Tibial nerve (tissue), 4 donors: ENCODE measurements around the gene INSYN1. TPM values are rescaled to one million over a fixed set of nuclear protein-coding genes. Genes with fewer than 3 reads are reported as not detected.

ENCODE experiments used
- DNase-seq, 2 donors: peaks; one replicate each; pipeline ENCODE4 v3.0.0-alpha.2; 2019; ENCODE audit warnings: low spot score in 2 of 2
- H3K27ac ChIP-seq, 4 donors: fragments of 200-600 bp; sonication (generic) in 3 of 4; one replicate each; pipeline ENCODE4 v1.5.1; 2017 to 2019; ENCODE audit warnings: mild to moderate bottlenecking in 1 of 4
- H3K27me3 ChIP-seq, 2 donors: fragments of 200-600 bp; sonication (generic) in 1 of 2; one replicate each; pipeline versions ENCODE4 v1.5.1 to v1.6.0; 2017 to 2019
- H3K36me3 ChIP-seq, 3 donors: fragments of 200-600 bp; sonication (generic); one replicate each; pipeline ENCODE4 v1.5.1; 2018 to 2019
- H3K4me1 ChIP-seq, 4 donors: fragments of 200-600 bp; sonication (generic) in 3 of 4; one replicate each; pipeline ENCODE4 v1.5.1; 2017 to 2019
- H3K4me3 ChIP-seq, 4 donors: fragments of 200-600 bp; sonication (generic) in 3 of 4; one replicate each; pipeline ENCODE4 v1.5.1; 2017 to 2019; ENCODE audit warnings: mild to moderate bottlenecking in 1 of 4, moderate library complexity in 1 of 4
- H3K9me3 ChIP-seq, 4 donors: fragments of 200-600 bp; sonication (generic) in 3 of 4; one replicate each; pipeline ENCODE4 v1.5.1; 2017 to 2019
- EP300 ChIP-seq, 2 donors: sonication (generic); formaldehyde crosslinking; IDR thresholded peaks; one replicate each; pipeline ENCODE4 v1.6.1; 2017; ENCODE audit warnings: antibody characterized with exemption in 2 of 2, mild to moderate bottlenecking in 1 of 2
- POLR2A ChIP-seq, 2 donors: fragments of 450-650 bp; IDR thresholded peaks; one replicate each; pipeline ENCODE4 v1.6.1; 2017; ENCODE audit warnings: antibody characterized with exemption in 2 of 2, mild to moderate bottlenecking in 2 of 2, moderate library complexity in 2 of 2
- WGBS, 2 donors: methylation state at CpG; one replicate each; pipeline ENCODE4 v1.1.5; 2018; 5-methylcytosine and 5-hydroxymethylcytosine counted together
- total RNA-seq, 4 donors: library from RNA; depleted of rRNA; stranded (reverse); fragments of >200 nt; gene quantifications; one replicate each; pipeline ENCODE4 v1.1.0, GENCODE V29; 2016
- TF ChIP-seq, protein P1 (sequence below), 5 experiments: fragments of 200-600 bp in 3 of 5; fragments of 450-650 bp in 2 of 5; sonication (generic) in 3 of 5; IDR thresholded peaks; one replicate each; pipeline ENCODE4 v1.5.1; 2016 to 2019; ENCODE audit warnings: antibody characterized with exemption in 5 of 5, mild to moderate bottlenecking in 3 of 5, moderate library complexity in 2 of 5

The INSYN1 gene
- total RNA-seq, 4 donors from 2014 or later = 2.8 to 10.9 (median 6.7) TPM

DNA sequence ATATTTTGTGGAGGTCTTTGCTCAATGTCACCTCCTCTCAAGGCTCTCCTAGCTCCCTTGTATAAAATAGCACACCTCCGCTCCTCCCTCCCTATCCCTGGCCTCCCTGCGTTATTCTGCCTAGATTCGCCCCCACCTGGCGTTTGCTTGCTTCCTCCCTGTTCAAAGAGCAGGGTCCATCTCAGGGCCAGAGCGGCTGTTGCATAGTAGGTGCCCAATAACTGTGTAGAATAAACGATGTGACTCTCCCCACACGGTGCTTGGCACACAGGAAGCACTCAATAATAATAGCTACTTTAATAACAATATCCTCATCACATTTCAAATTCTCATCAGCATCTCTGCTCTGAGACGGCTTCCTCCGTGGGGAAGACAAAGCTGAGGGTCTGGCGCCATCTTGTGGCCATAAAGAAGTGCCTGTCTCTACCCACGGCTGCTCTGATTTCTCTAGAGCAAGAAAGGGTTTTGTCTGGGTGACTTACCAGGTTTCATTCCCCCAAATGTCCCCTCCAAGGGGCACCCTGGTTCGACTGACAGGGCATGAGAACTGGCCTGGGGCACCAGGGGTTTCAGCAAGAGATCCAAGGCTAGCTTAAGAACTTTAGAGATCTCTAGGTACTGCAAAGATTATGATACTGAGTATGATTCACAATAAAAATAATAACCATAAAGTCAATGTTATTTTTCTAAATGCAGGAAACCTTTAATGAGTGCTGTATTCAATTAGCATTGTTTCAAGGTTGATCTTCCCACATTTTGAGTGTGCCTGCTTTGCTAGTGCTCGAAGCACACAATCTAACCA is 52.9 kb downstream of the INSYN1 start:
- Histone ChIP-seq H3K4me3 (no peak overlapping the region), H3K27me3 (no peaks in the 10 kb centered on the region), H3K4me1 (peaks cover 0 to 30% (median 13%) of the 10 kb centered on the region in 4 donors), H3K9me3 (no peaks in the 10 kb centered on the region), H3K36me3 (peaks cover 0 to 38% (median 2%) of the 10 kb centered on the region in 3 donors), H3K27ac (no peak overlapping the region)
- TF ChIP-seq POLR2A (IDR thresholded peaks at IDR 0.05) (no peak), EP300 (IDR thresholded peaks at IDR 0.05) (no peak)
- TF ChIP-seq, protein P1, sequence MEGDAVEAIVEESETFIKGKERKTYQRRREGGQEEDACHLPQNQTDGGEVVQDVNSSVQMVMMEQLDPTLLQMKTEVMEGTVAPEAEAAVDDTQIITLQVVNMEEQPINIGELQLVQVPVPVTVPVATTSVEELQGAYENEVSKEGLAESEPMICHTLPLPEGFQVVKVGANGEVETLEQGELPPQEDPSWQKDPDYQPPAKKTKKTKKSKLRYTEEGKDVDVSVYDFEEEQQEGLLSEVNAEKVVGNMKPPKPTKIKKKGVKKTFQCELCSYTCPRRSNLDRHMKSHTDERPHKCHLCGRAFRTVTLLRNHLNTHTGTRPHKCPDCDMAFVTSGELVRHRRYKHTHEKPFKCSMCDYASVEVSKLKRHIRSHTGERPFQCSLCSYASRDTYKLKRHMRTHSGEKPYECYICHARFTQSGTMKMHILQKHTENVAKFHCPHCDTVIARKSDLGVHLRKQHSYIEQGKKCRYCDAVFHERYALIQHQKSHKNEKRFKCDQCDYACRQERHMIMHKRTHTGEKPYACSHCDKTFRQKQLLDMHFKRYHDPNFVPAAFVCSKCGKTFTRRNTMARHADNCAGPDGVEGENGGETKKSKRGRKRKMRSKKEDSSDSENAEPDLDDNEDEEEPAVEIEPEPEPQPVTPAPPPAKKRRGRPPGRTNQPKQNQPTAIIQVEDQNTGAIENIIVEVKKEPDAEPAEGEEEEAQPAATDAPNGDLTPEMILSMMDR (IDR thresholded peaks at IDR 0.05) = peak; percentile 83 to 91 (median 88)
- peak; percentile 49 to 84 for DNase-seq
- WGBS, 2 donors = 31% methylated on average over 13 of the region's 13 CpGs

DNA sequence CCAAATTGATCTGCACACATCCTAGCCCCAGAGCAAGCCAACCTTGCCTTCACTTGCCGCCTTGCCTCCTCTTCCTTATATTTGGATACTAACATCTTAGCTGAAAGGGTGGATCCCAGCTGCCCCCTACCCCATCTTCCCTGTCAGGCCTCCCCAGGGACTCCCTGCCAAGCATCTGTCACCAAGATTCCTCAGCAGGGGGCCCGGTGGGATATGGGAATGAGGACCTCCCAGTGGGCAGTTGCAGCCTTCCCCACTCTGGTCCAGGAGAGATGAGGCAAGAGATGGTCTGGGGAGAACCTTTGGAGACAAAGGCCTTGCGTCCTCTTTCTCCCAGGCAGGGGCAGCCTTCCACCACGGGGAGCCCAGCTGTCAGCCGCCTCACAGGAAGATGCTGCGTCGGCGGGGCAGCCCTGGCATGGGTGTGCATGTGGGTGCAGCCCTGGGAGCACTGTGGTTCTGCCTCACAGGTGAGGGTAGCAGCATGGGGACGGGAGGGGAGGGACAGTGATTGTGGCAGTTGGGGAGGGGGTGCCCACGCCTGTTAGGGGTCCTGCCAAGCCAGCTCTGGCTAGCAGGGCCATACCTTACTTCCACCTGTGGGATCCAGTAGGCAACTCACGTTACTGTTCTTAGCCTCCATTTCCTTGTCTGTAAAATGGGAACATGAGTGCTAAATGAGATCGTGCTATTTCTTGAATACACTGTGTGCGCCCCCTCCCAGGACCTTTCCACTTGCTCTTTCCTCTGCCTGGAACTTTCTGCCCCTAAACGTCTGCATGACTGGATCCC is 53.7 kb downstream of the INSYN1 start:
- 78 to 85% methylated on average over 8 to 14 of the region's 14 CpGs for WGBS, 2 donors

GRCh38 chr15:73697033-73697467 is 56.1 kb downstream of the INSYN1 start:
- Histone ChIP-seq H3K27me3 (no peaks in the 10 kb centered on the region), H3K36me3 (peaks cover 0 to 6% (median 0%) of the 10 kb centered on the region in 3 donors), H3K9me3 (no peaks in the 10 kb centered on the region), H3K4me3 (no peak overlapping the region), H3K4me1 (peaks cover 0 to 60% (median 19%) of the 10 kb centered on the region in 4 donors), H3K27ac (peak overlapping the region in 1 of 4 donors; percentile 41)
- peak; percentile 61 to 70 for DNase-seq
- 3% methylated on average over 9 of the region's 9 CpGs for WGBS, 2 donors
- TF ChIP-seq, protein P1 (IDR thresholded peaks at IDR 0.05) = no peak
- TF ChIP-seq POLR2A (IDR thresholded peaks at IDR 0.05) (no peak), EP300 (IDR thresholded peaks at IDR 0.05) (peak; percentile 40 to 88)

More for the DNA sequence above, 53.7 kb downstream of the INSYN1 start:
- no peaks in the 10 kb centered on the region for H3K9me3 ChIP-seq
- H3K4me1 ChIP-seq = peaks cover 0 to 38% (median 15%) of the 10 kb centered on the region in 4 donors
- no peak overlapping the region for H3K4me3 ChIP-seq
- TF ChIP-seq POLR2A (IDR thresholded peaks at IDR 0.05) = no peak
- no peak for TF ChIP-seq EP300 (IDR thresholded peaks at IDR 0.05)
- TF ChIP-seq, protein P1 (IDR thresholded peaks at IDR 0.05) = no peak
- peaks cover 0 to 30% (median 0%) of the 10 kb centered on the region in 3 donors for H3K36me3 ChIP-seq
- H3K27me3 ChIP-seq = no peaks in the 10 kb centered on the region
- no peak for DNase-seq
- no peak overlapping the region for H3K27ac ChIP-seq

DNA sequence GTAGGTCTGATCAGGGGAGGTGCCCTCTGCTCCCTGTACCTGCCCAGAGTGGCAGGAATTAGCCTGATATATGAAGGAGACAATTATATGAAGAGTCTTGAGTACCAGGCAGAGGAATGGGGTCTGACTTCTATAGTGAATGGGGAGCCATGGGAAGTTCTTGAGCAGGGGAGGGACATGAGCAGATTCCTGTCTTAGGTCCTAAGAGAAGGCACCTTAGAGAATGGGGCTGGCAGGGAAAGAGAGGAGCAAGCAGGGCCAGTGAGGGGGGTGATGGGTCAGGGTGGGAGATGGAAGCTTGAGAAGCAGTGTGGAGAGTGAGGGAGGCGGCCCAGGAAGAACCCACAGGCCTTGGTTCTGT is 56.5 kb downstream of the INSYN1 start:
- 42 to 83% methylated on average over 1 of the region's 1 CpG for WGBS, 2 donors
- peaks cover 0 to 64% (median 21%) of the 10 kb centered on the region in 4 donors for H3K4me1 ChIP-seq
- H3K27me3 ChIP-seq = no peaks in the 10 kb centered on the region
- DNase-seq = no peak
- TF ChIP-seq, protein P1 (IDR thresholded peaks at IDR 0.05) = no peak
- TF ChIP-seq EP300 (IDR thresholded peaks at IDR 0.05) (no peak), POLR2A (IDR thresholded peaks at IDR 0.05) (no peak)
- peak overlapping the region in 1 of 4 donors; percentile 41 for H3K27ac ChIP-seq
- no peak overlapping the region for H3K4me3 ChIP-seq
- H3K9me3 ChIP-seq = no peaks in the 10 kb centered on the region
- peaks cover 0 to 5% (median 0%) of the 10 kb centered on the region in 3 donors for H3K36me3 ChIP-seq
